A549 (cell line): ENCODE data around the gene JOSD1.
"Not testable (repeated sequence)": the region's sequence is repeated elsewhere in the genome, so short reads cannot be mapped to it uniquely, and the experiment has no call there.

ENCODE experiments used
- BHLHE40 ChIP-seq: IDR thresholded peaks from 2 replicates; pipeline ENCODE4 v1.6.1; 2012; ENCODE audit warnings: low read depth, low read length, inconsistent platforms
- CBX2 ChIP-seq: fragments of 200-600 bp; sonication (generic); IDR thresholded peaks from 2 replicates; pipeline ENCODE4 v1.6.1; 2016; ENCODE audit warnings: low read depth, mild to moderate bottlenecking, borderline replicate concordance
- CEBPB ChIP-seq, 2 experiments: fragments of >200 bp in 1 of 2; sonication (Bioruptor Twin) in 1 of 2; formaldehyde crosslinking in 1 of 2; IDR thresholded peaks; 2 replicates each; pipeline ENCODE4 v1.6.1; 2012 to 2016
- POLR2A ChIP-seq: IDR thresholded peaks from 2 replicates; pipeline ENCODE4 v1.6.1; 2012; ENCODE audit warnings: mild to moderate bottlenecking, low read length
- TF ChIP-seq, protein P1 (sequence below): fragments of >200 bp; sonication (Bioruptor Twin); formaldehyde crosslinking; IDR thresholded peaks from 3 replicates; pipeline ENCODE4 v1.5.1; 2016

DNA sequence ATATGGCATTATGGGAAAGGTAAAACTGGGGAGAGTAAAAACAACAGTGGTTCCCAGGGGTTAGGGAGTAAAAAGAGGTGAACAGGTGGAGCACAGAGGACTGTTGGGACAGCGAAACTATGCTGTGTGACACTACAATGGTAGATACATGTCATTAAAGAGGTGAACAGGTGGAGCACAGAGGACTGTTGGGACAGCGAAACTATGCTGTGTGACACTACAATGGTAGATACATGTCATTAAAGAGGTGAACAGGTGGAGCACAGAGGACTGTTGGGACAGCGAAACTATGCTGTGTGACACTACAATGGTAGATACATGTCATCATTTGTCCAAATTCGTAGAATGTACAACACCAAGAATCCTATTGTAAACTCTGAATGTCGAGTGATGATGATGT, 56.5 kb downstream of the JOSD1 start:
- TF ChIP-seq, protein P1, sequence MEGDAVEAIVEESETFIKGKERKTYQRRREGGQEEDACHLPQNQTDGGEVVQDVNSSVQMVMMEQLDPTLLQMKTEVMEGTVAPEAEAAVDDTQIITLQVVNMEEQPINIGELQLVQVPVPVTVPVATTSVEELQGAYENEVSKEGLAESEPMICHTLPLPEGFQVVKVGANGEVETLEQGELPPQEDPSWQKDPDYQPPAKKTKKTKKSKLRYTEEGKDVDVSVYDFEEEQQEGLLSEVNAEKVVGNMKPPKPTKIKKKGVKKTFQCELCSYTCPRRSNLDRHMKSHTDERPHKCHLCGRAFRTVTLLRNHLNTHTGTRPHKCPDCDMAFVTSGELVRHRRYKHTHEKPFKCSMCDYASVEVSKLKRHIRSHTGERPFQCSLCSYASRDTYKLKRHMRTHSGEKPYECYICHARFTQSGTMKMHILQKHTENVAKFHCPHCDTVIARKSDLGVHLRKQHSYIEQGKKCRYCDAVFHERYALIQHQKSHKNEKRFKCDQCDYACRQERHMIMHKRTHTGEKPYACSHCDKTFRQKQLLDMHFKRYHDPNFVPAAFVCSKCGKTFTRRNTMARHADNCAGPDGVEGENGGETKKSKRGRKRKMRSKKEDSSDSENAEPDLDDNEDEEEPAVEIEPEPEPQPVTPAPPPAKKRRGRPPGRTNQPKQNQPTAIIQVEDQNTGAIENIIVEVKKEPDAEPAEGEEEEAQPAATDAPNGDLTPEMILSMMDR, result not testable (repeated sequence)
- not testable (repeated sequence) for TF ChIP-seq POLR2A; CEBPB (IDR thresholded peaks at IDR 0.05); BHLHE40; CBX2
